SKM-1 (cell line): Measurements from ENCODE around the gene ABLIM2.

Experiments
- DNase-seq: peaks from one replicate; lab custom pipeline; 2025; ENCODE audit not compliant: unreplicated experiment; lab: John Stamatoyannopoulos, UW

Gene ABLIM2

GRCh38 chr4:8158710-8159536, at the start of gene ABLIM2:
TSS of gene ABLIM2 (minus strand) at chr4:8158813. CDS start at chr4:8158689, 124 bp downstream.
- peak; percentile 98 for DNase-seq

GRCh38 chr4:8207314-8207713, 48.7 kb upstream of the ABLIM2 start:
- peak; percentile 77 for DNase-seq

DNA sequence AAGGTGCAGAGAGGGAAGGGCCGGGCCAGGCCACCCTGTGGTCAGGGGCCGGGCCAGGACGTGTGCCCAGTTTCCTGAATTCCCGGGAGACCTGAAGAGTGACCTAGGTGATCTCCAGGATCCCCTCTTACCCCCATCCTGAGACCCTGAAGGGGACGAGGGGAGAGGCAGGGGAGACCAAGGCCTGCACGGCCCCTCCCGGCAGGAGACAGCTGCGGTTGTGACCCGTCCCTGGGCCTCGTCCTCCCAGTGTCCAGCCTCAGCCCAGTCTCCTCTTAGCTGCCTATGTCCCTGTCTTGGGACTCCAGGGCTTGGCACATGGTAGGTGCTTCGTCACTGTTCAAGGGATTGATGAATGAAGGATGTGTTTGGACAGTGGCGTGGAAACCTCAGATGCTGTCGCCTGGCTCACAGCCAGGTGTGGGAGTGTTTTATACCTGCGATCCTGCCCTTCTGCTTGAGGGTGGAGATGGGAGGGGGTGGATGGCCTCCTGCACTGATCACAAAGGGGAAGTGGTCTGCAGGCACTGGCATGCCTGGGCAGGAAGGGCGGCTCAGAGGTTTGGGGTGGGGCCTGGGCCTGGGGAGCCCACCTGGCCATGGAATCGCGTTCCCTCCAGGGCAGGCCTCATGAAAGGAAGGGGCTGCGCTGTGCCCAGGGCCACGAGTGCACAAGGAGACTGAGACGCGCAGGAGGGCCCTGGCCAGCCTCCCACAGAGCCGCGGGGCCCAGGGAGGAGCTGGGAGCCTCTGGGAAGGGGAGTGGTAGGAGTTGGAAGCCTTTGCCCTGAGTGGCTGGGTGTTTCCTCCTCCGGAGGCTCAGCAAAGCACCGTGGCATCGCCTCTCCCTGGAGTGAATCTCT, 47.4 kb upstream of the ABLIM2 start:
- DNase-seq, result peak; percentile 72

- no peak for DNase-seq
These were observed 46.7 kb upstream of the ABLIM2 start for GRCh38 chr4:8205241-8205707.

- DNase-seq, result no peak
These were observed 46.1 kb upstream of the ABLIM2 start for GRCh38 chr4:8204576-8205227.

DNA sequence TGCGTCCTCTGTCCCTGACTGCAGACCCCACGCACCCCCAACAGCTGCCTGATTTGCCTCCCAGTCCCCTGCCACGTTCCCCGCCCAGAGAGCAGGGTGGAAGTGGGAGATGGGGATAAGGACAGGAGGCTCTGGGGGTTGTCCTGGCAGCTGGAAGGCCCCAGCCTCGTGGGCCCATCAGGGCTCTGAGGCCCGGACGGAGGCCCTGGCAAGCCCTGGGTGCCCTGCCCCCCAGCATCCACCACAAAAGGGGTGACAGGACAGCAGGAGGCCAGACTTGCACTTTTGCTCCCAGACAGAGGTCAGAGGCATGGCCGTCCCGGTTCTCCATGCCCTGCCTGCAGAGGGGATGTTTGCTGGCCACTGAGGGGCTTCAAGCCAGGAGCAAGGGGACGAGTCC, 45.2 kb upstream of the ABLIM2 start:
- no peak for DNase-seq

- no peak for DNase-seq
These were observed 44.4 kb upstream of the ABLIM2 start for GRCh38 chr4:8203052-8203401.

DNA sequence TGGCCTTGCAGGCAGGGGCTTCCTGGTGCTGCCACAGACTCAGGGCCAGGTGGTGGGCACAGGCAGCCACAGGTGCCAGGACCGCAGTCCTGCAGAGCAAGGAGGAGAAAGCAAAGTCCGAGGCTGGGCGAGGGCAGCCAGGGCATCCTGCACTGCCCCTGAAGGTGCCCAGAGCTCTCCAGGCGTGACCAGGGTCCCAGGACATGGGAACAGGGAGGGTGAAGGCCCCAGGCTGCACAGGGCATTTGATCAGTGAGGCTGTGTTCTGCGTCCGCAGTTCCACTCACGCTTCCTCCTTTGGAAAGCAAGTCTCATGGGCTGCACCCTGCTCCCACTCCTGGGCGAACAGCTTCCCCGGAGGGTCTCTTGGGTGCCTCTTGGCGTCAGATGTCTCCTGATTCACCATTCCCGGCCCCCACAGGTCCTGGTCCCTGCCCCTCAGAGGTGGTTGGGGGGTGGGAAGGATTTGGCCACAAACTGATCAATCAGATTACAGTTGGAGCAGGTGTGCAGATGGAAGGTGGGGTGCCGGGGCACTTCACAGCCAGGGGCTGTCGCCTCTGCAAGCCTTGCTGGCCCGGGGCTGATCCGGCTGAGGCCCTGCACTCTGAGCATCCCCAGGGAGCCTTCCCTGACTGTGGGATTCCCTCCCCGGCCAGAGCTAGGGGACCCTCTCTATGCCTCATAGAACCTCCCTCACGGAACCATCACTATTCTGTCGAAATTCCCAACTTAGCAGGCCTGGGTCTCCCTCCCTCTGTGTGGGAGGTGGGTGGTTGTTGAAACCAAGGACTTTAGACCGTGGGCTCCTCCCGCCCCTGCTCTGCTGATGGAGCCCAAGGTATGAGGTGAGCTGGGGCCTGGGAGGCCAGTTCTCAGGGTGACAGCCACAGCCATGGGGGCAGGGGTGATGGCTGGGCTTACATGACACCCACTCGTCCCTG, 43.8 kb upstream of the ABLIM2 start:
- DNase-seq, result no peak

DNA sequence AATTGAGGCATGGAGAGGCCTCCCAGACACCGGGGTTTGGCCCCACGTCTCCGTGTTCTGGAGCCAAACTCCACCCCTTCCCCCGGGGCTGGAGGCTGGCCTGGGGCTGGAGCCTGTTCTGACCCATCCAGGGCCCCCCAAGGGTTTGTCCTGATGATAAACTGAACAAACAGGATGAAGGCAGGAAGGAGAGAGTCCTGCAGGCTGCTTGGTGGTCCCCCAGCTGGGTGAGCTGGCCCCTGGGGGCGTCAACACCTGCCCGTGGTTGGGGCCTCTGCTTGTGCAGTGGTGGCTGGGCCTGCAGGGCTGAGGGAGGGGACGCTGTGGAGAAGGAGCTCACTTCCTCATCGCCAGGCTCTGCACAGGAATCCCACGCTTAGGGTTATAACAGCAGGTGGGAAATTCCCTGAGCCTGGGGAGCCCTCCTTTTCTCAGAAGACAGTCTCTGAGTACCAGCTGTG, 42.7 kb upstream of the ABLIM2 start:
- peak; percentile 24 for DNase-seq

- DNase-seq, result peak; percentile 53
These were observed 41.8 kb upstream of the ABLIM2 start for GRCh38 chr4:8200302-8200975.

- no peak for DNase-seq
These were observed 41.1 kb upstream of the ABLIM2 start for GRCh38 chr4:8199594-8200301.

- peak; percentile 96 for DNase-seq
These were observed 40.4 kb upstream of the ABLIM2 start, which contains the start of gene SH3TC1 for GRCh38 chr4:8198906-8199593. TSS of gene SH3TC1 (plus strand) at chr4:8199290. CDS start at chr4:8205195, 5,905 bp downstream.

- DNase-seq, result no peak
These were observed 39.7 kb upstream of the ABLIM2 start for GRCh38 chr4:8198206-8198905.

GRCh38 chr4:8197521-8197920, 38.9 kb upstream of the ABLIM2 start:
- no peak for DNase-seq

- DNase-seq, result no peak
These were observed 37.3 kb upstream of the ABLIM2 start for GRCh38 chr4:8195841-8196458.

DNA sequence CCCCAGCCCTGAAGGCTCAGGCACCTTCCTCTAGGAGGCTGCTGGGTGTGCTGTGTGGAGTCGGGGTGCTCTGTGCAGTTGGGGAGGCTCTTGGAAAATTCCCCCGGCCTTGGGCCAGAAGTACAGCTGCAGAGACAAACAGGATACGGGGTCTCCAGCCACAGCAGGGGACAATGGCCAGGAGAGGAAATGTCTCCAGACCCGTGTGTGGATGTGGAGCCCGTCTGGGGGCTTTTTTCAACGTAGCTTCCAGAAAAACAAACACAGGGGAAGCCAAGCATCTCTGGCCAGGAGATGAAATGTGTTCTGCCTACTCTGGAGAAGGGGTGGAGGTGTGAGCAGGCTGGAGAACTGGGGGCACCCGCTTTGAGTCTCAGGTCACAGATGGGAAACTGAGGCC, 36.8 kb upstream of the ABLIM2 start:
- no peak for DNase-seq
